CD4-positive, alpha-beta memory T cell (primary cell): ENCODE measurements around the gene SNF8. TPM values are rescaled to one million over a fixed set of nuclear protein-coding genes. Genes with fewer than 3 reads are reported as not detected.

Source experiments
- CTCF ChIA-PET: fragments of 350-600 bp; sonication (Branson Sonifier 250); formaldehyde crosslinking; loops from one replicate; lab custom pipeline; 2021; ENCODE audit warnings: inconsistent platforms; ENCODE audit not compliant: partially characterized antibody; lab: Charles Lee
- POLR2A ChIA-PET: fragments of 350-600 bp; sonication (Branson Sonifier 250); formaldehyde crosslinking; loops from one replicate; lab custom pipeline; 2021; ENCODE audit not compliant: partially characterized antibody; lab: Charles Lee
- DNase-seq, 5 donors: peaks; one replicate each; pipeline versions ENCODE4 v3.0.0 to v3.0.0-alpha.2; 2020 to 2022; ENCODE audit warnings: mixed read lengths in 1 of 5
- H3K27ac ChIP-seq: one replicate; pipeline ENCODE4 v1.7.0; 2013; ENCODE audit warnings: low read depth, low read length
- H3K27me3 ChIP-seq: 2 replicates; pipeline ENCODE4 v1.7.0; 2013; ENCODE audit warnings: mild to moderate bottlenecking, low read length, moderate library complexity; ENCODE audit not compliant: insufficient read depth
- H3K36me3 ChIP-seq: 2 replicates; pipeline ENCODE4 v1.7.0; 2013; ENCODE audit warnings: mild to moderate bottlenecking, low read length, moderate library complexity; ENCODE audit not compliant: insufficient read depth
- H3K4me1 ChIP-seq: 2 replicates; pipeline ENCODE4 v1.7.0; 2013; ENCODE audit warnings: mild to moderate bottlenecking, low read length, moderate library complexity; ENCODE audit not compliant: insufficient read depth
- H3K4me3 ChIP-seq, 2 donors: one replicate each; pipeline ENCODE4 v1.7.0; 2013; ENCODE audit warnings: low read length in 2 of 2, mild to moderate bottlenecking in 1 of 2
- H3K9me3 ChIP-seq, 2 donors: one replicate each; pipeline ENCODE4 v1.7.0; 2013; ENCODE audit warnings: low read length in 2 of 2, control low read depth in 1 of 2; ENCODE audit not compliant: control insufficient read depth in 1 of 2
- H3K27ac Mint-ChIP-seq, 7 donors: one replicate each; pipeline ENCODE4 v1.8.0; 2020 to 2021; ENCODE audit warnings: mixed read lengths in 7 of 7, mild to moderate bottlenecking in 6 of 7, inconsistent platforms in 3 of 7, moderate library complexity in 3 of 7
- H3K27me3 Mint-ChIP-seq, 2 donors: one replicate each; pipeline ENCODE4 v1.8.0; 2020 to 2021; ENCODE audit warnings: mixed read lengths in 2 of 2
- H3K36me3 Mint-ChIP-seq, 2 donors: one replicate each; pipeline ENCODE4 v1.8.0; 2020 to 2021; ENCODE audit warnings: mixed read lengths in 2 of 2, inconsistent platforms in 1 of 2, mild to moderate bottlenecking in 1 of 2
- H3K4me1 Mint-ChIP-seq, 4 donors: one replicate each; pipeline ENCODE4 v1.8.0; 2020 to 2021; ENCODE audit warnings: mixed read lengths in 4 of 4, mild to moderate bottlenecking in 1 of 4
- H3K4me3 Mint-ChIP-seq, 8 donors: one replicate each; pipeline ENCODE4 v1.8.0; 2020 to 2021; ENCODE audit warnings: mixed read lengths in 8 of 8, mild to moderate bottlenecking in 7 of 8, moderate library complexity in 6 of 8, inconsistent platforms in 3 of 8
- H3K9me3 Mint-ChIP-seq, 8 donors: one replicate each; pipeline ENCODE4 v1.8.0; 2020 to 2021; ENCODE audit warnings: mixed read lengths in 8 of 8, mild to moderate bottlenecking in 5 of 8, inconsistent platforms in 3 of 8, moderate library complexity in 1 of 8
- intact Hi-C: fragments of 100-400 bp; cut with micrococcal nuclease; formaldehyde crosslinking; loops from one replicate; pipeline ENCODE4 v1.15.1; 2023
- polyA plus RNA-seq, 2 donors: library from polyadenylated mRNA; unstranded; fragments of 300-500 nt; fragmentation: Illumina TruSeq; gene quantifications; one replicate each; pipeline ENCODE4 v1.2.3, GENCODE V29; 2021
- total RNA-seq, 2 experiments: library from RNA; stranded (reverse); gene quantifications; one replicate each; pipeline ENCODE4 v1.2.3, GENCODE V29; 2021

Gene SNF8
- total and polyA plus RNA-seq, 4 experiments from 2014 or later = 55.6 to 115 (median 82.9) TPM

DNA sequence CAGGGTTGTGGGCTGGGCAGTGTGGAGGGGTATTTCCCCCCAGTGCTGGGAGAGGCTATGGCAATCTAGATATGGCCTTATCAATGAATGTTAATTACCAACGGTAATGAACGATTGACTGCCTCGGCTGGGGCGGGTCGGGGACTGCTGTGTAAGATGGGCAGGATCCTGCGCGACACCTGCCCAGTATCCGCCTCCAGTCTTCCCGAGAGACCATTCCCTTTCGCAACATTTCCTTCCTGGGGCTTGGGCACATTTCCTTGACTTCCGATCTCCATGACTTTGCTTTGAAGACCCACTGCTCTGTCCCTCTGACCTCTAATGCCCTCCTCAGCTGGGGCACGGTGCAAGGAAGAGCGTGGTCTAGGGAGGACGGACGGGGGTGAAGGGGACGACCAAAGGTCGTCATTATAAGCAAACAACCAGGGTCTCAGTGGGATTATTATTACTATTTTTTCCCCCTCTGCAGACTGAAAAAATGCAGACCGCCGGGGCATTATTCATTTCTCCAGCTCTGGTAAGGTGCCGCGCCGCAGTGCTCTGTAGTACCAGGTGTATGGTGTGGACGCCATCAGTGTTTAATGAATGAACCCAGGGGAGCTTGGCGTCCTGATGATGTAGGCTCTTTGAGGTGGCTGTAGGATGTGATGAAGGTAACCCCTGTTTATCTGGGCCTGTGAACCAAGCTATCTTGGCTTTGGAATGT lies 51.5 kb downstream of the SNF8 start:
- H3K4me1 Mint-ChIP-seq = peaks cover 12 to 27% (median 19%) of the 10 kb centered on the region in 4 donors
- no peaks in the 10 kb centered on the region for H3K27me3 Mint-ChIP-seq
- peak in 1 of 5 donors; percentile 7 for DNase-seq
- no peaks in the 10 kb centered on the region for H3K9me3 Mint-ChIP-seq
- H3K4me3 ChIP-seq = peak overlapping the region; percentile 80 to 93
- H3K36me3 Mint-ChIP-seq = peaks cover 5 to 35% of the 10 kb centered on the region in 2 donors
- intact Hi-C loops = loop anchor here (1.0 to 5.0 kb wide), 4 partner anchors 15 to 846 kb away; partner anchors contain the start of genes NFE2L1, SNF8 and UBE2Z
- ChIA-PET CTCF (interaction anchor here (1.0 to 2.5 kb wide), 6 partner anchors 9 to 299 kb away, joined by 3 to 21 read pairs (median 5); no protein-coding TSS in a partner anchor), POLR2A (interaction anchor here (0.7 to 5.2 kb wide), 14 partner anchors 8 to 1243 kb away, joined by 3 to 101 read pairs (median 4); partner anchors contain the start of genes CALCOCO2, KPNB1, LRRC46 and MRPL10)
- H3K9me3 ChIP-seq = no peaks in the 10 kb centered on the region
- H3K27me3 ChIP-seq = no peaks in the 10 kb centered on the region
- H3K27ac Mint-ChIP-seq = peak overlapping the region; percentile 90 to 98 (median 97)
- peaks cover 4% of the 10 kb centered on the region for H3K36me3 ChIP-seq
- peak overlapping the region; percentile 86 to 97 (median 93) for H3K4me3 Mint-ChIP-seq
- peak overlapping the region; percentile 69 for H3K27ac ChIP-seq
- H3K4me1 ChIP-seq = peaks cover 22% of the 10 kb centered on the region

DNA sequence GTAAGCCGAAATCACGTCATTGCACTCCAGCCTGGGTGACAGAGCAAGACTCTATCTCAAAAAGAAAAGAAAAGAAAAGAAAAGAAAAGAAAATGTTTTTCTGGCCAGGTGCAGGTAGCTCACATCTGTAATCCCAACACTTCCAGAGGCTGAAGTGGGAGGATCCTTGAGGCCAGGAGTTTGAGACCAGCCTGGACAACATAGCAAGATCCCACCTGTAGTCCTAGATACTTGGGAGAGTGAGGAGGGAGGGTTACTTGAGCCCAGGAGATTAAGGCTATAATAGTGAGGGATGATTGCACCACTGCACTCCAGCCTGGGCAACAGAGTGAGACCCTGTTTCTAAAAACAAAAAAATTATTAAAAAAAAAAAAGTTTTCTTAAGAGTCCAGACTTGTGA lies 54.6 kb downstream of the SNF8 start:
- H3K9me3 Mint-ChIP-seq = no peaks in the 10 kb centered on the region
- intact Hi-C loops = loop anchor here (5.0 kb wide), 3 partner anchors 52 to 843 kb away; partner anchors contain the start of genes NFE2L1 and SNF8

DNA sequence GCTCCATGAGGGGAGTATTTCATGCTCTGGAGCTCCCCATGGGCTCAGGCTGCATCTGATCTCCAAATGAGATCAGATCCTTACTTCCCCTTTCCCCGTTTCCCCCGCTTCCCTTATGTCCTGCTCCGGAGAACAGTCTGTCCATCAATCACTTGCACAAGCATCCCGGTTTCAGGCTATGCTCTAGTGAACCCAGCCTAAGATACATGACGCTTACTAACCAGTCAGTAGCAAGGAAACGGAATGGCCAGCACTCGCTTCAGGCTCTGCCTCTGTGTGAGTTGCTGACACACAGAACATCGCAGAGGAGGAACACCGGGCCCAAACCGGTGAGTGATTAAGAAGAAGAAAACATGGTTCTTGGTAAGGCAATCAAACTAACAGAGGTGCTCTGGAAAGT lies 61.5 kb downstream of the SNF8 start:
- Mint-ChIP-seq H3K4me1 (peaks cover 0 to 12% (median 3%) of the 10 kb centered on the region in 4 donors), H3K27me3 (no peaks in the 10 kb centered on the region), H3K9me3 (no peaks in the 10 kb centered on the region), H3K4me3 (no peak overlapping the region), H3K27ac (peak overlapping the region in 1 of 7 donors; percentile 1), H3K36me3 (no peaks in the 10 kb centered on the region)
- Histone ChIP-seq H3K36me3 (no peaks in the 10 kb centered on the region), H3K27ac (no peak overlapping the region), H3K4me3 (no peak overlapping the region), H3K27me3 (no peaks in the 10 kb centered on the region), H3K4me1 (peaks cover 10% of the 10 kb centered on the region), H3K9me3 (no peaks in the 10 kb centered on the region)
- ChIA-PET CTCF (interaction anchor here (0.7 to 18.9 kb wide), 9 partner anchors 10 to 203 kb away, joined by 3 to 463 read pairs (median 13); partner anchors contain the start of gene TTLL6), POLR2A (interaction anchor here (0.6 kb wide), 1 partner anchor 165 kb away, joined by 3 read pairs; no protein-coding TSS in a partner anchor)
- no peak for DNase-seq
- intact Hi-C loops = loop anchor here (5.0 kb wide), 1 partner anchor 149 kb away; no protein-coding TSS in a partner anchor

More for the DNA sequence above, 54.6 kb downstream of the SNF8 start:
- Histone ChIP-seq H3K4me1 (peaks cover 23% of the 10 kb centered on the region), H3K27me3 (no peaks in the 10 kb centered on the region), H3K27ac (no peak overlapping the region), H3K4me3 (no peak overlapping the region), H3K36me3 (no peaks in the 10 kb centered on the region), H3K9me3 (no peaks in the 10 kb centered on the region)
- peaks cover 0 to 14% of the 10 kb centered on the region in 2 donors for H3K36me3 Mint-ChIP-seq
- DNase-seq = no peak
- H3K27me3 Mint-ChIP-seq = no peaks in the 10 kb centered on the region
- no peak overlapping the region for H3K4me3 Mint-ChIP-seq
- peaks cover 12 to 27% (median 19%) of the 10 kb centered on the region in 4 donors for H3K4me1 Mint-ChIP-seq
- POLR2A ChIA-PET = interaction anchor here (0.7 kb wide), 1 partner anchor 18 kb away, joined by 4 read pairs; no protein-coding TSS in a partner anchor
- H3K27ac Mint-ChIP-seq = no peak overlapping the region
- CTCF ChIA-PET = interaction anchor here (2.1 to 14.8 kb wide), 3 partner anchors 11 to 210 kb away, joined by 4 to 159 read pairs (median 6); no protein-coding TSS in a partner anchor

DNA sequence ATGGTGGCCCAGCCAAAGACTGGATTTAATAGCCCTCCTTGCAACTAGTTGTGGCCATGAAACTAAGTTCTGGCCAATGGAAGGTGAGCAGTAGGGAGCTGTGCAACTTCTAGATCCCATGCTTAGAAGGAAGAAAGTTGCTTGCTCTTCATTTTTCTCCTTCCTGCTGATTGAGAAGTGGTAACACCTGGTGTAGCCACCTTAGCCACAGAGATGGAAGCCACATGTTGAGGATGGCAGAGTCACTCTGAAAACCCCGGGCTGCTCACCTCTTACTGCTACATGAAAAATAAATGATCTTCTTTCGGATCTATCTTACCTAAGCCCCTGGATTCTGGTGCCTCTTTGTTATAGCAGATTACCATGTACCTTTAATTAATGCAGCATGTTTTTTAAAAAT lies 62.4 kb downstream of the SNF8 start:
- H3K36me3 ChIP-seq = no peaks in the 10 kb centered on the region
- Mint-ChIP-seq H3K36me3 (no peaks in the 10 kb centered on the region), H3K4me1 (peaks cover 0 to 12% (median 4%) of the 10 kb centered on the region in 4 donors), H3K4me3 (no peak overlapping the region), H3K27ac (no peak overlapping the region), H3K9me3 (no peaks in the 10 kb centered on the region), H3K27me3 (peaks cover 0 to 3% of the 10 kb centered on the region in 2 donors)
- H3K27ac ChIP-seq = no peak overlapping the region
- no peaks in the 10 kb centered on the region for H3K27me3 ChIP-seq
- H3K9me3 ChIP-seq = no peaks in the 10 kb centered on the region
- no peak overlapping the region for H3K4me3 ChIP-seq
- intact Hi-C loops = loop anchor here (5.0 kb wide), 1 partner anchor 150 kb away; no protein-coding TSS in a partner anchor
- H3K4me1 ChIP-seq = peaks cover 10% of the 10 kb centered on the region
- ChIA-PET CTCF (interaction anchor here (0.7 to 18.9 kb wide), 4 partner anchors 67 to 202 kb away, joined by 3 to 463 read pairs (median 190); partner anchors contain the start of gene TTLL6), POLR2A (no interaction called here)
- no peak for DNase-seq

Other genes starting within 250 kb of the SNF8 start
- gene PRAC1, start 222.3 kb downstream of the SNF8 start, total RNA-seq = not detected
- not detected for gene PRAC1, start 222.3 kb downstream of the SNF8 start, polyA plus RNA-seq
- gene PRAC2, start 221.7 kb downstream of the SNF8 start, total RNA-seq = not detected
- not detected for gene PRAC2, start 221.7 kb downstream of the SNF8 start, polyA plus RNA-seq
- not detected for gene HOXB13, start 216.1 kb downstream of the SNF8 start, total RNA-seq
- not detected for gene HOXB13, start 216.1 kb downstream of the SNF8 start, polyA plus RNA-seq
- gene TTLL6, start 127.6 kb downstream of the SNF8 start, total RNA-seq = not detected
- gene TTLL6, start 127.6 kb downstream of the SNF8 start, polyA plus RNA-seq = not detected
- gene CALCOCO2, start 113.8 kb downstream of the SNF8 start, total RNA-seq = 100 to 1,000 TPM; 107 to 118 TPM
- gene CALCOCO2, start 113.8 kb downstream of the SNF8 start, polyA plus RNA-seq = 100 to 1,000 TPM; 169 to 196 TPM
- 10 to 100 TPM; 28.6 to 30.6 TPM for gene ATP5MC1, start 52.1 kb downstream of the SNF8 start, total RNA-seq
- gene ATP5MC1, start 52.1 kb downstream of the SNF8 start, polyA plus RNA-seq = 100 to 1,000 TPM; 137 to 173 TPM
- 100 to 1,000 TPM in 1 of 2 experiments, 10 to 100 TPM in 1; 98.4 to 105 TPM for gene UBE2Z, start 36.4 kb downstream of the SNF8 start, total RNA-seq
- gene UBE2Z, start 36.4 kb downstream of the SNF8 start, polyA plus RNA-seq = 10 to 100 TPM; 69.8 to 76.7 TPM
- gene GIP, start 23.8 kb upstream of the SNF8 start, total RNA-seq = not detected
- not detected for gene GIP, start 23.8 kb upstream of the SNF8 start, polyA plus RNA-seq
- gene IGF2BP1, start 52.5 kb upstream of the SNF8 start, total RNA-seq = not detected
- not detected for gene IGF2BP1, start 52.5 kb upstream of the SNF8 start, polyA plus RNA-seq
- gene B4GALNT2, start 187.9 kb upstream of the SNF8 start, total RNA-seq = under 1 TPM; 0.06 TPM
- gene B4GALNT2, start 187.9 kb upstream of the SNF8 start, polyA plus RNA-seq = not detected